Activated CD8-positive, alpha-beta memory T cell treated with anti-CD3 and anti-CD28 coated beads, Interleukin-2, amount 50 U/mL, for 1 hour (primary cell): ENCODE results near the gene LRRC73.
"Not testable (repeated sequence)": the region's sequence is repeated elsewhere in the genome, so short reads cannot be mapped to it uniquely, and the experiment has no call there.

Experiments
- DNase-seq: peaks from one replicate; pipeline ENCODE4 v3.0.0-alpha.2; 2020; ENCODE audit errors: extremely low read depth

Gene LRRC73

DNA sequence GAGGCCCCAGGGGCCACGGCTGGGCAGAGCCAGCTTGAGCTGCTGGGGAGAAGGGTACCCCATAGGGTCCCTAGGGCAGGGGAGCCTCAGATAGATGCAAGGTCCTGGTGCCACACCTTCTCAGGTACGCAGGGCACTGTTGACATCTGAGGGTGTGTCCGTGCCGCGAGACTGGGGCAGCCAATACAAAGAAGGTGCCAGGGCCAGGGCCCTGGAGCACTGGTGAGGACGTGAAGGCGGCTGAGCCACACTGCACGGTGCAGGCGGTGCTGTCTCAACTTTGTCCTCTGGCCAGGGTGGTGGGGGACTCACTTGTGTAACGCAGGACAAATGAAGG is 649 bp upstream of the LRRC73 start:
- DNase-seq, result no peak

DNA sequence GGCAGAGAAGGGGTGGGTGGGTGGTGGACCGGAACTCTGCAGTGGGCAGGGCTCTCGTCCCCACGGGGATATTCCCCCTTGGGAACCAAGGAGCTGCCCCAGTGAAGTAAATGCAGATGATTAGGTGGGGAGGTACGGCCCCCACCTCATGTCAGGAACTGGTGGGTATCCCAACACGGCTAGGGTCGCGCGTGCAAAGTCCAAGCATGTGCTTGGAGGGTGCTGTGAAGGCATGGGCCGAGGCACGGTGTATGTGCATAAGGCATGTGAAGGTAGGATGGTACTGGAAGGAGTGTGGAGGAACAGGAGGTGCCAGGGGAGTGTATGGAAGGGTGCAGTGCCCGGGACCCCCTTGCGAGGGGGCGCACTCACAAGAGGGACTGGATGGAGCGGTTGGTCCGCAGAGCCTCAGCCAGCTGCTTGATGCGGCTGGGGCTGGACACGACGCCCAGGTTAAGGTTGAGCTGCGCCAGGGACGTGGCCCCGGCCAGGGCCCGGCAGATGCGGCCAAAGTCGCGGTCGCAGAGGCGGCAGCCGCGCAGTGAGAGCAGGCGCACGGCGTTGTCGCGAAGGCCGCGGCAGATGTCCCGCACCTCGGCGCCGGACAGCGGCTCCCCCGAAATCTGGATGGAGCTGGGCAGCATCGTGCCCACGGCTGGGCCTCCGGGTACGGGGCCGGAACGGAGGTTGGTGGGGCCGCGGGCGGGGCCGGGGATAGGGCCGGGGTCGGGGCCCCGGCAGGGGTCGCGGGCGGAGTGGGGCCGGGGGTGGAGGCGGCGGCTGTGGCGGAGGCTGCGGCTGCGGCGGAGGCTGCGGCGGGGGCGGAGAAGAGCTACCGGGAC is 783 bp downstream of the LRRC73 start:
- no peak for DNase-seq

DNA sequence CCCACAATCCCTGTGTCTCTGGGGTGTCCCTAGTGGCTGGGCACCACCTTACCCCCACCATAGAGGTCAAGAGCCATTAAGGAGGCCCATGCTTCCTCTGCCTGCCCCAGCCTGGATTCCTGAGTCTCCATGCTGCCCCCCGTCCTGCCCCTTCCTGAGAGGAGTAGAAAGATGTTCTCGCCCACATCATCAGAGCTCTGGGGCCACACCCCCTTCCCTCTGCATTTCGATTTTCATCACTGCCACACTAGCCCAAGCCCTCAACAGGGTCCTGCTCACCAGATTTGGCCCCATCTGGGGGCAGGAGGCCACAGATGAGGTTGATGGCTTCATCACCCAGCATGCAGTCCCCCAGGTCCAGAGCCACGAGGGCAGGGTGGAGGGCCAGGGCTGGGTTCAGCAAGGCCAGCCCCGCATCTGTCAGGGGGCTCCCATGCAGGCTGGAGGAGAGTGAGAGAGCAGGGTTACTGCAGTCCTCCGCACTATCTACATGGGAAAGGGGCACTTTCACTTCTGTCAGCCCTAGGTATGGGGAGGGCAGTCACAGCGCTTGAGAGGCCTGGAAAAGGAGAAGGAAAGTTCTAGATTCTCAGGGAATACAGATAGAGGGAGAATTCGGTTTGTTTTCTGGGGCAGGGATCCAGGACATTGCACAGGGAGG is 1.5 kb downstream of the LRRC73 start:
- no peak for DNase-seq

DNA sequence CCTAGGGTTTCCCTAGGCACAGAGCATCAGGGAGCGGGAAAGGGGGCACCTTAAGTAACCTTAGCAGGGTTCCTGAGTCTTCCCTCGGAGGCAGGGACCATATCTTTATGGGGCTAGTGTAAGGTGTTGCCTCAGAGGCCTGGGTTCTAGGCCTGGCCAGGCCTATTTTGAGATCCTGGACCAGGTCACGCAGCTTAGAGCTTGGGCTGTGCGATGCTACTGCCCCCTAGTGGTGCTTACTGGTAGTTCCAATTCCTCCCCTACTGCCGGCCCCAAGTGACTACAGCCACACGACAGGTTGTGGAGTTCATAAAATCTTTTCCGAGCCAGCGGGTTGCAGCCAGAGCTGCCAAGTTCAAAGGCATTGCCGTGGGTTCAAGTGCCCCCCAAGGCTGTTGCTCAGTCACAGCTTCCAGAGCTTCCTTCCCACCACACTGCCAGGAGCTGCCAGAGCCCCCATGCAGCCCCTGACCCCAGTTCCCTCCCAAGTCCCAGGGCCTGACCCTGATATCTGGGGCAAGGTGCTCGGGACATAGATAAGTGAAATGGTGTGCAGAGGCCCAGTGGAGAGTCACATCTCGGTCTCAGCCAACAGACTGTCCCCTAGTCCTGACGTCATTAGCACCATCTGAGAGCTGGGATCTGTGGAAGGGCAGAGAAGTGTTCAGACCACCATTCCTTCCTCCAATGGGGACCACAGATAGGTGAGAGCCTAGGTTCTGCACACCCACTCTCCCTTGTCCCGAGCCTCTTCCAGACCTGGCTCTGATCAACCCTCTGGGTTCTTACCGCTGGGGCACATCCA is 3.3 kb downstream of the LRRC73 start:
- peak; percentile 45 for DNase-seq

DNA sequence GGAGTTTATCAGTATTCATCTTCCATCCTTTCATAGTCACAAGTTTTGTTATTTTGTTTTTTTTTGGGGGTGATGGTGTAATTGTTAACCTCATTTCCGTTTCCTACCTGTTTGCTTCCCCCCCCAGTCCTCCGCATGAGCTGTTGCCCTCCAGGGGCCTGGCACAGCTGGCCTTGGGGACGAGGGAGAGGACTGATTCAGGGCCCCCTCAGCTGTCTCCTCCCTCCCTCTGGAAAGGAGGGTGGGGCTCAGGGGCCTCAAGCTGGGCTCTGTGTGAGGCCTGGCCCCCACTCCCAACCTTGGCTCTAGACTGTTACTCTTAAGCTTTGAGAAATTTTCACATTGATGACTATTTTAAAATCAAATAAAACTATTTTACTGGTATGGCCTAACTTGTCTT is 4.0 kb downstream of the LRRC73 start:
- no peak for DNase-seq

DNA sequence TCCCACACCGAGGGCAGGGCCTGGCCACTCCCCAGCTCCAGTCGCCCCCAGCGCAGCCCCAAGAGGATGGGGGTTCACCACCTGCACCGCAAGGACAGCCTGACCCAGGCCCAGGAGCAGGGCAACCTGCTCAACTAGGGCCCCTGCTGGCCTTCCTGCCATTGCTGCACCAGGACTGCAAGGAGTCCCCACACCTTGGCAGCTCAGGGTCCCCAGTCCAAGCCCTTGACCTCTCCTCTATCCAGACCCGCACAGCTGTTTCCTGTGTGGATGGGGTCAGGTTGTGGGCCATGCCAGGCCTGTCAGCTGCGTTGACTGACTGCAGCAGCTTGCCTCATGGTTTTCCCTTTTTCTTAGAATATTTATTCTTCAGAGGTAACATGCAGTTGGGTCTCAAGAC is 4.4 kb downstream of the LRRC73 start:
- DNase-seq, result no peak

DNA sequence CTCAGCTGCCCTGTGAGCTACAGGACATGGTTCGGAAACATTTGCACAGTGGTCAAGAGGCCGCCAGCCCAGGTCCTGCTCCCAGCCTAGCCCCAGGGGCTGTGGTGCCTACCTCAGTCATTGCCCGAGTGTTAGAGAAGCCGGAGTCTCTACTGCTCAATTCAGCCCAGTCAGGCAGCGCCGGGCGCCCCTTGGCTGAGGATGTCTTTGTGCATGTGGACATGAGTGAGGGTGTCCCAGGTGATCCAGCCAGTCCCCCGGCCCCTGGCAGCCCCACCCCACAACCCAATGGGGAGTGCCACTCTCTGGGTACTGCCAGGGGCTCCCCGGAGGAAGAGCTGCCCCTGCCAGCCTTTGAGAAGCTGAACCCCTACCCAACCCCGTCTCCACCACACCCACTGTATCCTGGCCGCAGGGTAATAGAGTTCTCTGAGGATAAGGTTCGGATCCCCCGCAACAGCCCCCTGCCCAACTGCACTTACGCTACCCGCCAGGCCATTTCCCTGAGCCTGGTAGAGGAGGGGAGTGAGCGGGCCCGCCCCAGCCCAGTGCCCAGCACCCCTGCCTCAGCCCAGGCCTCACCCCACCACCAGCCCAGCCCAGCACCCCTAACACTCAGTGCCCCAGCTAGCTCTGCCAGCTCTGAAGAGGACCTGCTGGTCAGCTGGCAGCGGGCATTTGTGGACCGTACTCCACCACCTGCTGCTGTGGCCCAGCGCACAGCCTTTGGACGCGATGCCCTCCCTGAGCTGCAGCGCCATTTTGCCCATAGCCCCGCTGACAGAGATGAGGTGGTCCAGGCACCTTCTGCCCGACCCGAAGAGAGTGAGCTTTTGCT is 5.2 kb downstream of the LRRC73 start:
- DNase-seq, result no peak

DNA sequence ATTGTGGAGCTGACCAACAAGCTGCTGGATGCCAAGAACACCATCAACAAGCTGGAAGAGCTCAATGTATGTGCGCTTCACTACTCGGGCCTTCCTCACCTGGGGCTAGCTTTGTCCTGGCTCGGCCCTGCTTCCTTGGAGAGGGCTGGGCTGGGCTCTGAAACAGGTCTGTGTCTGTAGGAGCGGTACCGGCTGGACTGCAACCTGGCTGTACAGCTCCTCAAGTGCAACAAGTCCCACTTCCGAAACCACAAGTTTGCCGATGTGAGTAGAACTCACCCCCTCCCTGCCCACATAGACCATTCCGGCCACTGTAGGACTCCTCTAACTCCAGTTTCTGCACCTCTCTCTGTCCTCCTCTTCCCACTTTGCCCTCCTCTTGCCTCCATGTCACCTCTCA is 6.7 kb downstream of the LRRC73 start:
- no peak for DNase-seq

DNA sequence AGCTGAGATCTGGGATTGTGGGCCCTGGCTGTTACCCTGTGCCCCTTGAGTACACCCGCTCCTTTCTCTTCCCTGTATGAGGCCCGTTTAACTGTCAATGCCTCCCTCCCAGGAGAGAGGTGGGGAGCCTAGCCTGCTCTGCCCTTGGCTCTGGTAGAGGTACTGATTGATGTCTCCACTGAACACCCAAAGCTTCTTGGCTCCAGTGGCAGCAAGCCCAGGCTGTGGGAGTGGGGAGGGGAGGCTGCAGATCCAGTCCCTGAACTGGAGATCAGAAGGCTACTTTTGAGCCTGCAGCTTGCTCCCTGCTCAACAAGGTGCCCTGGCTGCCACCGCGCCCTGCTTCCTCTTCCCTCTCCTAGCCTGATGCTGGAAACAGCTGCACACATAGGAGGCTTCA is 7.5 kb downstream of the LRRC73 start:
- no peak for DNase-seq

DNA sequence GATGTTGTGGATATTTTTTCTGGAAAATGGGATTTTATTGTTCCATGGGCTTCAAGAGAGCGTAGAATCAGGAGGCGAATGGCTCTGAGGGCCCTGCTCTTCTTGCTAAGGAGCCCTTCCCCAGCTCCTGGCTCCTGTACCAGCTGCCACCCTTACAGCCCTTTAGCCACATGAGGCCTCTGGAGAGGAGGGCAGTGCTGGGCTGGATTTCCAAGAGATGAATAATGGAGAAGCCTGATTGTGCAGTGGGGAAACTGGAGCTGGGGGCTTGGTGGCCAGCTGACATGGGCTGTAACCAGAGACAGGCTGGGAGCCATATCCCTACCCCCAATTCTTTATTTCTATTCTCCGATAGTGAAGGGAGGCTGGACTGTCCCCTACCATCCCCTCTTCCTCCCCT is 9.2 kb downstream of the LRRC73 start:
- DNase-seq, result no peak

DNA sequence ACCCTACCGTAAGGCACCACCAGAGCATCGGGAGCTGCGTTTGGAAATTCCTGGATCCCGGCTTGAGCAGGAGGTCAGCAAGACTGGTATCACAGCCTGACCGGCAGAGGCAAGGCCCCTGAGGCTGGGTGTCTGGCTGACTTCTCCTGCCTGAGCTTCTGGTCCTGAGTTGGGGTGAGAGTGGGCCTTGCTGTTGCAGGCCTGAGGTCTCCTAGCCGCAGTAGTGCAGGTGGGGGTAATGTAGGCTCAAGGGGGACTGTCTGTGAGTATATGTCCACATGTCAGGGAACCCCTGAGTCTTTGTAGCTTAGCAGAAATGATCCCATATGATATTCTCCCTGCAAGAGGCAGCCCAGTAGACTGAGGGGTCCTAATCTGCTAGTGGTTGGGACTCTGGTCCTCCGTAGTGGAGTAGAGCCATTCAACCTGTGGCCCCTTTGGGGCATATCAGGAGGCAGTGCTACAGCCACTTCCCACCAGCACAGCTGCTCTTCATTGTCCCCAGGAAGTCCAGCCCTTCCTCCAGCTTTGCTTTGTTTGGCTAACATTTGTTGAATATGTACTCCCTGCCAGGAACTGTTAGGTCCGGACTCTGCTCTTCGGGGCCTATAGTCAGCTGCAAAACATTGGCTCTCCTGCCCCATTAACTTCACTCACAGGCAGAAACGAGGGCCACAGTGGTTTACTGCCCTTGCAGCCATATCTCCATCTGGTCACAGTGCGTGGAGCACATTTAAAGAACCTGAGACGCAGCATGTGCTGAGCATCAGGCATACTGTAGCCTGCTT is 10.9 kb downstream of the LRRC73 start:
- DNase-seq, result no peak

DNA sequence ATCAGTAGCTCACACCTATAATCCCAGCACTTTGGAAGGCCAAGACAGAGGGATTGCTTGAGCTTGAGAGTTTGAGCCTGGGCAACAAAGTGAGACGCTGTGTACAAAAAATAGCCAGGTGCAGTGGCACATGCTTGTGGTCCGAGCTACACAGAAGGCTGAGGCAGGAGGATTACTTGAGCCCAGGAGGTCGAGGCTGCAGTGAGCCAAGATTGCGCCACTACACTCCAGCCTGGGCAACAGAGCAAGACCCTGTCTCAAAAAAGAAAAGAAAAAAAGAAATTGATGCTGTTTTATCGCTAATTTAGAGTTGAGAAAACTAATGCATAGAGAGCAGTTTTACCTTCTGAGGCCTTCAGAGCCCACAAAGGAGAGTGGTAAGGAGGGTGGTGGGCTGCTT is 11.9 kb downstream of the LRRC73 start:
- DNase-seq, result not testable (repeated sequence)

DNA sequence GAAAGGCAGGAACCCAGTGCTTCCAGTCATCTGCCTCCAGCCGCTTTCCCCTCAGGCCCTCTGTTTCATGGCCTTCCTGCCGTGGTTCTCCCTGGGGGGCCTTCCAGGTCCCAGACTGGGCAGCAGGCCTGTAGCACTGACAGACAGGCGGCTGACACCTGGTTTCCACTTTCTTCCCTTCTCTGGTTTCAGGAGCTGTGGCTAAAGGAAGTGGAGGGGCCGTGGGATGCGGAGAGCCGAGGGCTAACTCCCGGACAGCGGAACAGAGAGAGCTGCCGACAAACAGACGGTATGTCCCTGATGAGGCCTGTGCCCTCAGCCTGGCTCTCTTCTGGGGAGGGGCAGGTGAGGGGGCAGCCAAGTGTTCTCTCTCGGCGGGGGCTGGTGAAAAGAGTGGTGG is 12.5 kb downstream of the LRRC73 start:
- no peak for DNase-seq

DNA sequence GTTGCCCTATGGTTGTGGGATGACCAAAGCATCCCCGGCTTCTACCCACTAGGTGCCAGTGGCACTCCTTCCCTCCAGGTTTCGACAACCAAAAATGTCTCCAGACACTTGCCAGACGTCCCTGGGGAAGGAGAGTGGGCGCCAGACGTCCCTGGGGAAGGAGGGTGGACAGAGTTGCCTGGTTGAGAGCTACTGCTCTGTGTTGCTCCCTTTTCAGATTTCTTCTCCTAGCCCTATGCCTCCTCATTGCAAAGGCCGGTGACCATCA is 13.1 kb downstream of the LRRC73 start:
- DNase-seq, result no peak

DNA sequence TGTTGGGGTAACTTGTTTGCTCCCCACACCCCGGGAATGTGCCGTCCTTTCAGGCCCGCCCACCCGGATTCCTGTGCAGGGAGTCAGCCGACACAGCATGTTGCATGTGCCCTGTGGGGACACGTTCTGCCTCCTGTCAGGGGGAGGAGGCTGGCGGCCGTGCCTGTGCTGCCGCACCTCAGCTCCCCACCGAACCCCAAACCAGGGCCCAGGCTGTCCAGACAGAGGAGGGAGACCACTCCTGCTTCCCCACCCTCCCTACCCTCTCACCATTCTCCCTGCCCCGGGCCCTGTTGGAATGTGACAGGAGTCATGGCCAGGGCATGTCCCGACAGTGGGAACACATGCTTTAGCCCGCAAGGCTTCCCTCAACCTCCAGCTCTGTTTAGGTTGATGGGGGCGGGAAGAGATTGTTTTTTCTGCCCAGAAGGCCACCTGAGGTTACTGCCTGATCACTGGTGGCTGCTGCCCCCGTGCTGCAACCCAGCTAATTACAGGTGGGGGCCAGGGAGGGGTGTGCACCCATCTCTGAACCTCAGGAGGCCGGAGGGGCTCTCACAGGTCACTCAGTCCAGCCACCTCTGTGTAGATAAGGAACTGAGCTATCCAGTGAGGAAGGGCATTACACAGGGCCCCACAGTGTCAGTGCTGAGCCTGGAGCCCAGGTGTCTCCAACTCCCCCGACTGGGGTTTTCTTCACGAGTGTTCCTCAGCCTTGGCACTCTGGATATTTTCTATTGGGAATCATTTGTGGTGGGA is 13.6 kb downstream of the LRRC73 start:
- DNase-seq, result no peak

DNA sequence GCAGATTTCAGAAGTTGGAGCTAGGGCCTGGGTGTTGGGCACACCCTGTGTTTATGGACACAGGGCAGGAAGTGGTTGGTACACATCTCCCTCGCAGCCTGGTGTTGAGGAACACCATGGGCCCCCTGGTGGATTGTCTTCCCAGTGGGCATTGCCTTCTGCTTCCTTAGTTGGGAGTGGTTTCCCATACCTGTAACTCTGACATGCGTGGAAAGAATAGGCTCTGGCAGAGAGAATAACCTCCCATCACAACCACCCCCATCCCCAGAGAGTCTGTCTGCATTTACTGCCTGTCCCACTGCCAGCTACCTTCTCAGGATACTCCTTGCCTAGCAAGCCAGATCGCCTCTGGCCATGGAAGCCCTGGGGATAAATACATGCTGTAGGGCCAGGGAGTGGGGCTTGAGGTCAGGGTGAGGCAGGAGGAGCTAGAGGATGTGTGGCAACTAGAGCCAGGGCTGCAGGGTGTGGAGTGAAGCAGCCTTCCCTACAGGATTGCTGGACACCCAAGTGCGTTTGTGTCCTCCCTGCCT is 14.7 kb downstream of the LRRC73 start:
- no peak for DNase-seq

DNA sequence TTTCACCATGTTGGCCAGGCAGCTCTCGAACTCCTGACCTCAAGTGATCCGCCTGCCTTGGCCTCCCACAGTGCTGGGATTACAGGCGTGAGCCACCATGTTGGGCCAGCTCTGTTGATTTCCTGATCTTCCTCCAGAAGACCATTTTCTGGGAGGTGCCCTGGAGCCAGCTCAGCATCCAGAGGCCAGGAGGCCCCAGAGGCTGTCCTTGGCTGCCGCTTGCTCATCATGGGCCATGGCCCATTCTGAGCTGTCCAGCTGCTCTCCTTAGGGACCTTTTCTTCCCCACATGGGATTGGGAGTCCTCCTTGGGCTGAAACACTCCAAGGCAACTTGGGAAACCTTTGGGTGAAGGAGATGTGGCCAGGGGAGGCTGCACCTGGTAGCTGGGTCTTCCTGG is 15.4 kb downstream of the LRRC73 start:
- no peak for DNase-seq

DNA sequence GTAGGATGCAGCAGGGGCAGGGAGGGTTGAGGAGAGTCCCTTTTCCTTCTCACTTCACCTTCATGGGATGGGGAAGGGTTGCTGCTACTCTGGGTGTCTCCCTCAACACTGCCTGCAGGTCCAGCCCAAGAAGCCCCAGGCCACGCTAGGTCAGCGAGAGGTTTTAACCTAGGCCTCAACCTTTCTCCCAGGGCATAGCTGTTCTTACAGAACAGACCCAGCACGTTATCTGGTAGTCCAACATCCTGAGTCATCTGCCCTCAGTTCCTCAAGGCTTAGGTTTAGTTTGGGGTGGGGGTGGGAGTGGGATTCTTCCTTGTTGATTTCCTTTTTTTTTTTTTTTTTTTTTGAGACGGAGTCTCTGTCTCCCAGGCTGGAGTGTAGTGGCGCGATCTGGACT is 15.8 kb downstream of the LRRC73 start:
- no peak for DNase-seq

DNA sequence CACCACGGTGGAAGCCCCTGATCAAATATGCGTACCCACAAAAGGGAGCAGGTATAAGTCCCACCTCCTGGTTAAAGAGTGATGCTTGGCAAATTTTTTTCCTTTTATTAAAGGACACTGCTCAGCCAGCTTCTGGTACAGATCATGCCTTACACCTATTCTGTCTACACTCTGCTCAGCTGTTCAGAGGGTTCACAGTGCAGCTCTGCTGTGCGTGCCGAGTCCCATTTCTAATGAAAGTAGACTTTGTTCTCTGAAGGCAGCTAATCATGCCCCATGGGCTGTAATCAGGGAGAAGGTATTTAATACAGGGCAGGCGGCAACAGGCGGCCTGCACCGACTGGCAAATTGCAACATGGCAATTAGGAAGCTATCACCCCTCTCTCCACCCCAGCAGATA is 16.3 kb downstream of the LRRC73 start:
- DNase-seq, result no peak

DNA sequence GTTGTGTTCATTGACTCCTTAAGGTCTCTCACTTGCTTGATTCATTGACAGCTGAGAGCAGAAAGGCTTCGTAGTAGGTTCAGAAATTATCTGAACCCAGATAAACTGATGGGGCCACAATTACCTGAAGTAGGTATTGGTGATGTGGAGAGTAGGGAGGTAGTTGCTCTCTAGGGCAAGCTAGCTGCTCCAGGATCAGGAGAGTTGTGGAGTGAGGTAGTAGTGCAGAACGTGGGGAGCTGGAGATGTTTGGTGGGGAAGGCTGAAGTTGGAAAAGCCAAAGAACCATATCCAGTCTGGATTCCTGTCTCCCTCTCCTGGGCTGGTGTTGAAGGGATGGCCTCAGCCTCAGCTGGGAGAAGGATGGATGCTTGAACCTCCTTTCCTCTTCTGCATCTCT is 16.9 kb downstream of the LRRC73 start:
- DNase-seq, result no peak
